H9 (cell line): ENCODE data around the gene ITGB8. TPM values are rescaled to one million over a fixed set of nuclear protein-coding genes. Genes with fewer than 3 reads are reported as not detected.

ENCODE experiments used
- DNase-seq: peaks from one replicate; pipeline ENCODE4 v3.0.0-alpha.2; 2017
- H2AFZ ChIP-seq: one replicate; pipeline ENCODE4 v1.6.1; 2013; ENCODE audit warnings: mild to moderate bottlenecking, low read length, control low read depth, moderate library complexity
- H2AK5ac ChIP-seq: 2 replicates; pipeline ENCODE4 v1.6.1; 2013; ENCODE audit warnings: low read length, control low read depth, mixed read lengths; ENCODE audit not compliant: insufficient read length
- H2BK120ac ChIP-seq: one replicate; pipeline ENCODE4 v1.6.1; 2013; ENCODE audit warnings: low read depth, mild to moderate bottlenecking, low read length, control low read depth, inconsistent platforms; ENCODE audit not compliant: poor library complexity, severe bottlenecking
- H2BK12ac ChIP-seq: 2 replicates; pipeline ENCODE4 v1.6.1; 2013; ENCODE audit warnings: low read length, control low read depth, mixed read lengths, low read depth; ENCODE audit not compliant: insufficient read length
- H2BK15ac ChIP-seq: 2 replicates; pipeline ENCODE4 v1.6.1; 2013; ENCODE audit warnings: low read depth, low read length, control low read depth
- H2BK20ac ChIP-seq: one replicate; pipeline ENCODE4 v1.6.1; 2013; ENCODE audit warnings: low read depth, mild to moderate bottlenecking, low read length, control low read depth, inconsistent platforms; ENCODE audit not compliant: poor library complexity, severe bottlenecking
- H2BK5ac ChIP-seq: 2 replicates; pipeline ENCODE4 v1.6.1; 2013; ENCODE audit warnings: low read length, control low read depth, mixed read lengths; ENCODE audit not compliant: insufficient read length
- H3K14ac ChIP-seq: 2 replicates; pipeline ENCODE4 v1.6.1; 2013; ENCODE audit warnings: low read length, control low read depth; ENCODE audit not compliant: insufficient read depth
- H3K18ac ChIP-seq: 2 replicates; pipeline ENCODE4 v1.6.1; 2013; ENCODE audit warnings: low read depth, mild to moderate bottlenecking, mixed read lengths, low read length, control low read depth; ENCODE audit not compliant: insufficient read length
- H3K23ac ChIP-seq: 2 replicates; pipeline ENCODE4 v1.6.1; 2013; ENCODE audit warnings: low read length, control low read depth, mixed read lengths, low read depth; ENCODE audit not compliant: insufficient read length
- H3K23me2 ChIP-seq: 2 replicates; pipeline ENCODE4 v1.6.1; 2013; ENCODE audit warnings: low read depth, mild to moderate bottlenecking, mixed read lengths, low read length, control low read depth; ENCODE audit not compliant: insufficient read length, poor library complexity, severe bottlenecking
- H3K27ac ChIP-seq: 2 replicates; pipeline ENCODE4 v1.5.1; 2013; ENCODE audit warnings: low read length, control low read depth, mixed read lengths, low read depth; ENCODE audit not compliant: insufficient read length
- H3K27me3 ChIP-seq: 2 replicates; pipeline ENCODE4 v1.6.1; 2013; ENCODE audit warnings: low read length, control low read depth, inconsistent platforms; ENCODE audit not compliant: insufficient read depth
- H3K4ac ChIP-seq: 2 replicates; pipeline ENCODE4 v1.6.1; 2013; ENCODE audit warnings: low read depth, mild to moderate bottlenecking, control low read depth, inconsistent platforms, low read length, moderate library complexity
- H3K4me1 ChIP-seq: 2 replicates; pipeline ENCODE4 v1.6.1; 2013; ENCODE audit warnings: low read length, control low read depth, inconsistent platforms; ENCODE audit not compliant: insufficient read depth
- H3K4me2 ChIP-seq: 2 replicates; pipeline ENCODE4 v1.6.1; 2013; ENCODE audit warnings: low read length, control low read depth, mixed read lengths; ENCODE audit not compliant: insufficient read length, insufficient read depth
- H3K56ac ChIP-seq: 2 replicates; pipeline ENCODE4 v1.6.1; 2013; ENCODE audit warnings: low read depth, mild to moderate bottlenecking, mixed read lengths, low read length, control low read depth; ENCODE audit not compliant: insufficient read length
- H3K79me1 ChIP-seq: 2 replicates; pipeline ENCODE4 v1.6.1; 2013; ENCODE audit warnings: low read depth, mild to moderate bottlenecking, moderate library complexity, low read length, control low read depth, inconsistent platforms; ENCODE audit not compliant: insufficient read depth, poor library complexity, severe bottlenecking
- H3K79me2 ChIP-seq: 2 replicates; pipeline ENCODE4 v1.6.1; 2013; ENCODE audit warnings: low read length, control low read depth, inconsistent platforms; ENCODE audit not compliant: insufficient read depth
- H3K9ac ChIP-seq: 2 replicates; pipeline ENCODE4 v1.6.1; 2013; ENCODE audit warnings: low read length, control low read depth, mixed read lengths; ENCODE audit not compliant: insufficient read length; ENCODE audit errors: extremely low read depth
- H3K9me3 ChIP-seq: one replicate; pipeline ENCODE4 v1.6.1; 2013; ENCODE audit warnings: low read depth, low read length, inconsistent platforms; ENCODE audit not compliant: control insufficient read depth
- H3T11ph ChIP-seq: one replicate; pipeline ENCODE4 v1.6.1; 2013; ENCODE audit warnings: mild to moderate bottlenecking, low read length, control low read depth, inconsistent platforms
- H4K20me1 ChIP-seq: one replicate; pipeline ENCODE4 v1.6.1; 2013; ENCODE audit not compliant: control insufficient read depth, insufficient read length, insufficient read depth
- H4K5ac ChIP-seq: 2 replicates; pipeline ENCODE4 v1.6.1; 2013; ENCODE audit warnings: low read depth, mild to moderate bottlenecking, mixed read lengths, low read length, control low read depth; ENCODE audit not compliant: insufficient read length
- H4K8ac ChIP-seq: replicated peaks from 2 replicates; pipeline ENCODE4 v1.6.1; 2013; ENCODE audit warnings: low read length, control low read depth, mixed read lengths, low read depth; ENCODE audit not compliant: insufficient read length
- H4K91ac ChIP-seq: 2 replicates; pipeline ENCODE4 v1.6.1; 2013; ENCODE audit warnings: low read depth, mild to moderate bottlenecking, moderate library complexity, mixed read lengths, low read length, control low read depth; ENCODE audit not compliant: insufficient read length
- H3K27ac Mint-ChIP-seq, 3 experiments: 2 replicates in 2 of 3; 3 replicates in 1 of 3; pipeline ENCODE4 v1.8.0; 2020 to 2021; ENCODE audit warnings: mixed read lengths in 3 of 3, mild to moderate bottlenecking in 1 of 3, moderate library complexity in 1 of 3
- H3K27me3 Mint-ChIP-seq: 2 replicates; pipeline ENCODE4 v1.8.0; 2021; ENCODE audit warnings: low read depth, mild to moderate bottlenecking, moderate library complexity, mixed read lengths
- H3K36me3 Mint-ChIP-seq, 3 experiments: 2 replicates in 2 of 3; 3 replicates in 1 of 3; pipeline ENCODE4 v1.8.0; 2020 to 2021; ENCODE audit warnings: low read depth in 3 of 3, mixed read lengths in 3 of 3; ENCODE audit not compliant: insufficient read depth in 1 of 3
- H3K4me1 Mint-ChIP-seq, 2 experiments: 2 replicates each; pipeline ENCODE4 v1.8.0; 2020; ENCODE audit warnings: mixed read lengths in 2 of 2
- H3K4me3 Mint-ChIP-seq, 2 experiments: 2 replicates in 1 of 2; 3 replicates in 1 of 2; pipeline ENCODE4 v1.8.0; 2020 to 2021; ENCODE audit warnings: mild to moderate bottlenecking in 2 of 2, mixed read lengths in 2 of 2, moderate library complexity in 1 of 2
- H3K9me3 Mint-ChIP-seq, 2 experiments: 2 replicates in 1 of 2; 3 replicates in 1 of 2; pipeline ENCODE4 v1.8.0; 2020; ENCODE audit warnings: mild to moderate bottlenecking in 2 of 2, mixed read lengths in 2 of 2, moderate library complexity in 1 of 2
- CTCF ChIP-seq: fragments of 200-600 bp; sonication (generic); conservative IDR thresholded peaks from 3 replicates; pipeline ENCODE4 v1.8.0; 2021; ENCODE audit warnings: antibody characterized with exemption, mild to moderate bottlenecking
- WGBS: extraction: QIAGEN DNeasy Blood & Tissue Kit; methylation state at CpG from one replicate; pipeline ENCODE4 v1.1.7; 2013; ENCODE audit warnings: missing lambda C conversion rate, low lambda C conversion rate, mixed read lengths; ENCODE audit not compliant: insufficient read length; ENCODE audit errors: extremely low coverage; 5-methylcytosine and 5-hydroxymethylcytosine counted together
- total RNA-seq: library from RNA; stranded (reverse); gene quantifications from 2 replicates; pipeline ENCODE4 v1.2.1, GENCODE V29; 2021

ITGB8 gene
- total RNA-seq, 1 experiment from 2014 or later, result 7.6 TPM

GRCh38 chr7:20450536-20450935 lies 119.8 kb downstream of the ITGB8 start:
- TF ChIP-seq CTCF, result no peak
- H3K4me2 ChIP-seq, result no peak overlapping the region
- no peak overlapping the region for H3T11ph ChIP-seq
- no peaks in the 10 kb centered on the region for H3K9me3 Mint-ChIP-seq
- DNase-seq, result no peak
- no peak overlapping the region for H4K8ac ChIP-seq
- H4K91ac ChIP-seq, result no peak overlapping the region
- no peaks in the 10 kb centered on the region for H3K79me2 ChIP-seq
- H3K27me3 Mint-ChIP-seq, result no peaks in the 10 kb centered on the region
- H3K14ac ChIP-seq, result no peak overlapping the region
- no peaks in the 10 kb centered on the region for H3K79me1 ChIP-seq
- no peak overlapping the region for H3K4ac ChIP-seq
- H3K27ac ChIP-seq, result no peak overlapping the region
- H3K18ac ChIP-seq, result no peak overlapping the region
- no peak overlapping the region for H3K27ac Mint-ChIP-seq
- no peak overlapping the region for H2AK5ac ChIP-seq
- no peak overlapping the region for H3K9ac ChIP-seq
- H4K20me1 ChIP-seq, result no peaks in the 10 kb centered on the region
- H2BK20ac ChIP-seq, result no peak overlapping the region
- no peak overlapping the region for H2BK12ac ChIP-seq
- H3K4me1 ChIP-seq, result no peaks in the 10 kb centered on the region
- no peak overlapping the region for H3K56ac ChIP-seq
- H3K4me3 Mint-ChIP-seq, result no peak overlapping the region
- H2BK120ac ChIP-seq, result no peak overlapping the region
- H2AFZ ChIP-seq, result no peak overlapping the region
- no peaks in the 10 kb centered on the region for H3K4me1 Mint-ChIP-seq
- no peak overlapping the region for H2BK15ac ChIP-seq
- WGBS, result no CpG with 5 or more reads among the region's 2 CpGs
- H3K23ac ChIP-seq, result no peak overlapping the region
- no peak overlapping the region for H4K5ac ChIP-seq
- no peaks in the 10 kb centered on the region for H3K27me3 ChIP-seq
- no peaks in the 10 kb centered on the region for H3K23me2 ChIP-seq
- H3K36me3 Mint-ChIP-seq, result no peaks in the 10 kb centered on the region
- H3K9me3 ChIP-seq, result no peaks in the 10 kb centered on the region
- no peak overlapping the region for H2BK5ac ChIP-seq
